ENCODE measurements around the gene RAPGEF2. TPM values are rescaled to one million over a fixed set of nuclear protein-coding genes. Genes with fewer than 3 reads are reported as not detected.

RAPGEF2 gene
- total RNA-seq, 2 experiments from 2014 or later: 24.1 to 27.8 TPM

DNA sequence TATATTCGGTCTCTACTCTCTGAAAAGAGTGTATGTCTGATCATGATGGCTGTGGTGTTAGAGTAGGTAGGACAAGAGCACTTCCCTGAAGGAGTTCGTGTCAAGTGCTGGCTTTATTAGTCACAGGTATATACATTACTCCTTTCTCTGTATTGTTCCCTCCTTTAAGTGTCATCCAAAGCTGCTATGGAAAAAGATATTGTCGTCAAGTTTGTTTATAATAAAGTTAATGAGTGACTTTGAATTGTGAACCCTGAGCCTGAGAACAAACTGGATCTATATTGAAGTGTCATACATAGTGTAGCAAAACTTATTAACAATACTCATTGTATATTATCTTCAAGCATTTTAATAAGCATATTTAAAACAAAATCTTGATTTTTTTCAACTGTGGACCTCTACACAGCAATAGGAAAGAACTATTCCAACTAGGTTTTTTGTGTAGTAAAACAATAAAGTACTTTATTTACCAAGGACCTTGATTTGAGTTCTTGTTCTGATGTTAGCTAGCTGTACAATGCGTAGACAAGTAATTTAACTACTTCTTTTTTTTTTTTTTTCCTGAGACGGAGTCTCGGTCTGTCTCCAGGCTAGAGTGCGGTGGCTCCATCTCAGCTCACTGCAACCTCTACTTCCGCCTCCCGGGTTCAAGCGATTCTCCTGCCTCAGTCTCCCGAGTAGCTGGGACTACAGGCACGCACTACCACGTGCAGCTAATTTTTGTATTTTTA is 177.7 kb downstream of the RAPGEF2 start:
- Mint-ChIP-seq H3K4me3 (no peak overlapping the region), H3K4me1 (no peaks in the 10 kb centered on the region), H3K27me3 (no peaks in the 10 kb centered on the region), H3K36me3 (ENCODE audit: low read depth) (peaks cover 3% of the 10 kb centered on the region), H3K27ac (no peak overlapping the region), H3K9me3 (no peaks in the 10 kb centered on the region)
- ChIA-PET POLR2A (no interaction called here), CTCF (interaction anchor here (0.6 kb wide), 1 partner anchor 685 kb away, joined by 4 read pairs; no protein-coding TSS in a partner anchor)
- DNase-seq: no peak

DNA sequence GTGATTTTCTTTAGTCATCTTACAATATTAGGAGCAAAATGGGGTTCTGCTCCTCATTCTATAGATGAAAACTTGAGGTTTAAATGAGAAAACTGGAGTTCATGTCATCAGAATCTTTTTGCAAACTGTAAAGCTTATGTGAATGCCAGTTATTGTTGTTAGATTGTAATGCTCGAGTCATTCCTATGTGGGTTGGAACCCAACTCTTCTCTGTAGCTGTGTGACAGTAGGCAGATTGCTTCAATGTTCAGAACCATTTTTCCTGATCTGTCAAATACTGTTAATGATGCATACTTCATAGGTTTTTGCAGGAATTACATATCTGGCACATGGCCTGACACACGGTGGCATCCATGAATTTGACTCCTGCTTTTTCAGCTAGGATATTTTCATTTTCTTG is 178.9 kb downstream of the RAPGEF2 start:
- H3K9me3 Mint-ChIP-seq: no peaks in the 10 kb centered on the region
- H3K4me1 Mint-ChIP-seq: no peaks in the 10 kb centered on the region
- CTCF ChIA-PET: no interaction called here

DNA sequence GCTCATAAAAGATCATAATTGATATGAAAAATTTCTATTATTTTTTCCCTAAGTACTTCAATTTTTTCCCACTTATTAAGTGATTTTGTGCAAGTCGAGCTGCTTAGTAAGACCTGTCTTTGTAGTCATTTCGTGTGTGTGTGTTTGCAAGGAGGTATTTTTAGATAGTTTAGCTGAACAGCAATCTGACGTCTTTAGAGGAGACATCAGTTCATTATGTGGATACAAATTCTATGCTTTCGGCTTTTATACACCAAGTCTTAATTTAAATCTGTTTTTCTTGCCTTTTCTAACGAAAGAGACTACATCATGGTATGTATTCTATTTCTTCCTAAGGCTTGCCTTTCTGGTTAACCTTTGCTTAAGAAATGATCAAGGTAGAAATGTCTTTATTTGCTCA is 179.4 kb downstream of the RAPGEF2 start:
- Mint-ChIP-seq H3K27ac (no peak overlapping the region), H3K27me3 (no peaks in the 10 kb centered on the region), H3K36me3 (ENCODE audit: low read depth) (peaks cover 3% of the 10 kb centered on the region), H3K9me3 (no peaks in the 10 kb centered on the region), H3K4me3 (no peak overlapping the region), H3K4me1 (no peaks in the 10 kb centered on the region)
- no peak for DNase-seq
- ChIA-PET POLR2A (no interaction called here), CTCF (no interaction called here)

More for the DNA sequence above, 178.9 kb downstream of the RAPGEF2 start:
- no peak for DNase-seq
- no peaks in the 10 kb centered on the region for H3K27me3 Mint-ChIP-seq
- H3K4me3 Mint-ChIP-seq: no peak overlapping the region
- POLR2A ChIA-PET: no interaction called here
- H3K36me3 Mint-ChIP-seq (ENCODE audit: low read depth): peaks cover 3% of the 10 kb centered on the region
- H3K27ac Mint-ChIP-seq: no peak overlapping the region

DNA sequence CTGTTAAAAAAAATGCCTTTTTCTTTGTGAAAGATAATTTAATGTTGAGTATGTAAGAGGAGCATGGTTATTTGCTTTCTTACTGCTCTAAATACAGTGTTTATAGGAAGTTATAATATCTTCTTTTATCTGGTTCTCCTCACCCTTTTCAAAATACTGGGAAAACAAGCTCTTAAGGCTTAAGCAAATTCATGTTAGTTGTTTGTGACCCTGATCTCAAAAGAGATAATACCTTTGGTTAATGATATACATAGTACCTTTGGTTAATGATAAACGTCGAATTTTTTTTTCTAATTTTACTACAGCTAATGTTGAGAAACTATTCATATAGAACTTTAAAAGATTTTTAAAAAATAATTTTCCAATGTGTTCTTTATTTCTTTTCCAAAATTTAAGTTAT is 180.1 kb downstream of the RAPGEF2 start:
- ChIA-PET CTCF (interaction anchor here (0.9 kb wide), 1 partner anchor 13 kb away, joined by 4 read pairs; no protein-coding TSS in a partner anchor), POLR2A (no interaction called here)
- no peak for DNase-seq
- Mint-ChIP-seq H3K9me3 (no peaks in the 10 kb centered on the region), H3K4me1 (no peaks in the 10 kb centered on the region), H3K27me3 (no peaks in the 10 kb centered on the region), H3K4me3 (no peak overlapping the region), H3K36me3 (ENCODE audit: low read depth) (no peaks in the 10 kb centered on the region), H3K27ac (no peak overlapping the region)

DNA sequence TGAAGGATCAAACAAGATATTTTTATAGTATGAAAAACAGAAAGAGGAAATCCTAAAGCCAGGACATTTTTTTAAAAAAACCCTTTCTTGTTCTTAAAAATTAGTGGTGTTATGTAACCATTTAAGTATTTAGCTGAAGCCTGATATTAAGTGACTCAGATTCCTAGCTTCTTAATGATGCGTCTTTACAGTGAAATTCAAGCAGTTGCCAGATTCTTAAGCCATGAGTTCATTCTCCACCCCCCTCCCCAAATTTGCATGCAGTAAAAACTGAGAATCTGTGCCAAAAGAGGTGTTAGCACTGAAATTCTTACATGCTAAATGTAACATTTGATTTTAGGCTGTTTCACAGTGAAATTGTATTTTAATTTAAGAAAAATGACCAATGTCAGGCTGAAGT is 180.8 kb downstream of the RAPGEF2 start:
- no peak for DNase-seq
- no peak overlapping the region for H3K27ac Mint-ChIP-seq
- no peaks in the 10 kb centered on the region for H3K27me3 Mint-ChIP-seq
- CTCF ChIA-PET: interaction anchor here (0.9 kb wide), 1 partner anchor 12 kb away, joined by 4 read pairs; no protein-coding TSS in a partner anchor
- POLR2A ChIA-PET: no interaction called here
- H3K9me3 Mint-ChIP-seq: no peaks in the 10 kb centered on the region
- peaks cover 2% of the 10 kb centered on the region for H3K36me3 Mint-ChIP-seq (ENCODE audit: low read depth)
- no peak overlapping the region for H3K4me3 Mint-ChIP-seq
- no peaks in the 10 kb centered on the region for H3K4me1 Mint-ChIP-seq

DNA sequence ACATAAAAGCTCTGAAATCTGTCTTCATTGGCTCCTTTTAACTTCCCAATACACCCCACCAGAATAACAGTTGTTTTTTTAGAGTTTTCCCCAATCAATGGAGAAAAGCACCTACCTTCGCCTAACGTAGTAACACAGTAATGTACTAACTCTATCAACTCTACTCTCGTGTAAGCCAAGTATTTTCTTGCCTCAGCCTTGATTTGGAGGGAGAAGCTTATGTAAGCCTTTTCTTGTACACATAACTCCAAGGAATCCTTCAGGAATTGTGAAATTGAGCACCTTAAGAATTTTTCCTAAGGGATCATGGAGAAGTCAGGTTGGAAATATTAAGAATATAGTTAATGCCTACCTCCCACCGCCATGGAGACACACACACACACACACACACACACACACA is 181.2 kb downstream of the RAPGEF2 start:
- no peak for DNase-seq
- Mint-ChIP-seq H3K4me1 (no peaks in the 10 kb centered on the region), H3K27ac (no peak overlapping the region), H3K9me3 (no peaks in the 10 kb centered on the region), H3K36me3 (ENCODE audit: low read depth) (peaks cover 2% of the 10 kb centered on the region), H3K27me3 (no peaks in the 10 kb centered on the region), H3K4me3 (no peak overlapping the region)
- POLR2A ChIA-PET: no interaction called here
- CTCF ChIA-PET: no interaction called here

DNA sequence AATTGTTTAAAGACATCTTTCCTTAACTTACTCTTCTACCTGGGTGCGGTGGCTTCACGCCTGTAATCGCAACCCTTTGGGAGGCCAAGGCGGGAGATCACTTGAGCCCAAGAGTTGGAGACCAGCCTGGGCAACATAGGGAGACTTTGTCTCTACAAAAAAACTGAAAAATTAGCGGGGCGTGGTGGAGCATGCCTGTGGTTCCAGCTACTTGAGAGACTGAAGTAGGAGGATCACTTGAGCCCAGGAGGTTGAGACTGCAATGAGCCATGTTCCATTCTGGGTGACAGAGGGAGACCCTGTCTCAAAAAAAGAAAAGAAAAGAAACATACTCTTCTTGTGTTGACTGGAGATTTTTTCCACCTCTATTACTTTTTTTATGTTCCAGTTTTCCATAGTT is 181.9 kb downstream of the RAPGEF2 start:
- no peak overlapping the region for H3K4me3 Mint-ChIP-seq
- no peak overlapping the region for H3K27ac Mint-ChIP-seq
- ChIA-PET POLR2A (no interaction called here), CTCF (no interaction called here)
- H3K9me3 Mint-ChIP-seq: no peaks in the 10 kb centered on the region
- no peaks in the 10 kb centered on the region for H3K4me1 Mint-ChIP-seq
- DNase-seq: no peak
- H3K27me3 Mint-ChIP-seq: no peaks in the 10 kb centered on the region
- H3K36me3 Mint-ChIP-seq (ENCODE audit: low read depth): peaks cover 2% of the 10 kb centered on the region

DNA sequence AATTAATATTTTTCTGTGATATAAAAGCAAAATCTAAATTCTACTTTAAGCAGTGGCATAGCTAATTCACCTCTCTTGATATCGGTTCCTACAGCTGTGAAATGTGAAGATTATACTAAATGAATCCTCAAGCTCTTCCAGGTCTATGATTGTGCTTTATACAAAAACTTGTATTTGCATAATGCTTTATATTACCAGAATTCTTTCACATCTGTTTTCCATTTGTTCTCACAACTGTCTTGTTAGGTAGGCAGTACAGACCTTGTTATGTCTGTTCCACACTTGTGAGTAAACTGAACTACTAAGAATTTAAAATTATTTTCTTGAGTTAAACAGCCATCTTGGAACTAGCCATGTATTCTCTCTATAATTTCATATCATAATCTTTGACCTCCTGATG is 184.9 kb downstream of the RAPGEF2 start:
- ChIA-PET POLR2A (no interaction called here), CTCF (no interaction called here)
- Mint-ChIP-seq H3K9me3 (no peaks in the 10 kb centered on the region), H3K27ac (no peak overlapping the region), H3K36me3 (ENCODE audit: low read depth) (peaks cover 2% of the 10 kb centered on the region), H3K4me1 (no peaks in the 10 kb centered on the region), H3K27me3 (no peaks in the 10 kb centered on the region), H3K4me3 (no peak overlapping the region)
- DNase-seq: no peak

DNA sequence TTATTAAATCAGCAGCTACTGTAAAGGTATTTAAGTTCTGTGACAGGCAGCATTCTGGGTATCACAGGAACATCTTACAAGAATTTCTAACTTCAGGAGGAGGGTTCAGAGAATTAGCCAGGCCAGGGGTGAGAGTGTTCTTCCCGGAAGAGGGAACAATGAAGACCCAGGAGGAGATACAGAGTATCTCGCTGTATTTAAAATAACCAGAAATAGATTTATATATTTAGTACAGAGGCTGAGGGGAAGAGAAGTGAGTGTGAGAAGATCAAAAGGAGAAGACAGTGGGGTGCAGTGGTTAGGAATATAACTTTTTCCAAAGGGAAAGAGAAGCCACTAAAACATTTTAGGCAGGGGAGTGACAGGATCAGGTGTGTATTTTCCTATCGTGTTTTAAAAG is 186.8 kb downstream of the RAPGEF2 start:
- Mint-ChIP-seq H3K4me3 (no peak overlapping the region), H3K27ac (no peak overlapping the region), H3K9me3 (no peaks in the 10 kb centered on the region), H3K36me3 (ENCODE audit: low read depth) (peaks cover 2% of the 10 kb centered on the region), H3K27me3 (no peaks in the 10 kb centered on the region), H3K4me1 (no peaks in the 10 kb centered on the region)
- ChIA-PET CTCF (no interaction called here), POLR2A (no interaction called here)
- no peak for DNase-seq

DNA sequence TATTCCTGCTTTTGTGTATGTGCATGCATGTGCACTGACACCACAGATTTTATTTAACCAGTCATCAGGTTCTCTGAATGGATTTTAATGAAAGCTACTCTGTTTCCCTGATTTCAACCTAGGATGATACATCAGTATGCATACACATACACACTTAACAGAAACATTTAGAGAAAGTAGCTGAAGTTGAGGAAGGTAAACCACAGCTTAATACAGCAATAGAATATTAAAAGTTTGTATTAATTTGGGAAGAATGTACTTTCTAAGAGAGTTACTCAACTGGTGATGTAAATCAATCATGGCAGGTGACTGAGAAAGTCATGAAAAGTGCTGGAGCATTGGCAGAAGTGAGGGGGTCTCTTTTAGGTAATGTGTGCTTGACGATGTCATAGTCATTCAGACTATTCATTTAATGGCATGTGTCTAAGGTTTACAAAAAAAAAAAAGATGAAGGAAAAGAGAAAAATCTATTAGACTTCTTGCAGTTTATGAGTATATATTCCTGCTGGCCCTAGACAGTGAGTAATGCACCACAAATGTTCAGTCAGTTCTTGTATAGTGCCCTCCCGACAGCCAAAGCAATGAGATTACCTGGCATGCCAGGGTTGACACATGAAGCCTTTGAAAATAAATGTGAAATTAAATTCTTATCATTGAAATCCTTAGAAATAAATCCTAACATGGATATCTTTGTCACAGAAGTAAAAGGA is 187.6 kb downstream of the RAPGEF2 start:
- POLR2A ChIA-PET: no interaction called here
- DNase-seq: no peak
- H3K27me3 Mint-ChIP-seq: no peaks in the 10 kb centered on the region
- H3K36me3 Mint-ChIP-seq (ENCODE audit: low read depth): peaks cover 2% of the 10 kb centered on the region
- no peak overlapping the region for H3K4me3 Mint-ChIP-seq
- H3K27ac Mint-ChIP-seq: no peak overlapping the region
- no peaks in the 10 kb centered on the region for H3K4me1 Mint-ChIP-seq
- CTCF ChIA-PET: no interaction called here
- no peaks in the 10 kb centered on the region for H3K9me3 Mint-ChIP-seq

DNA sequence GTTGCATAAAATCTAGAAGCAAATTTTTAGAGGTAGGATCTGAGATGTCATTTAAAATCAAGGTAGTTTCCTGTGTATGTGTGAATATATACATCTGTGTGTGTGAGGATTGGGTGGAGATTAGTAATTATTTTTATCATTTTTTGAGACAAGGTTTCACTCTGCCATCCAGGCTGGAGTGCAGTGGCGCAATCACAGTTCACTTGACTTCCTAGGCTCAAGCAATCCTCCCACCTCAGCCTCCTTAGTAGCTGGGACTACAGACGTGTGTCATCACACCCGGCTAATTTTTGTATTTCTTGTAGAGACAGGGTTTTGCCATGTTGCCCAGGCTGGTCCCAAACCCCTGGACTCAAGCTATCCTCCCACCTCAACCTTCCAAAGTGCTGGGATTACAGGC is 188.3 kb downstream of the RAPGEF2 start:
- Mint-ChIP-seq H3K27ac (no peak overlapping the region), H3K4me3 (no peak overlapping the region), H3K9me3 (no peaks in the 10 kb centered on the region), H3K27me3 (no peaks in the 10 kb centered on the region), H3K4me1 (no peaks in the 10 kb centered on the region), H3K36me3 (ENCODE audit: low read depth) (peaks cover 2% of the 10 kb centered on the region)
- no peak for DNase-seq
- CTCF ChIA-PET: no interaction called here
- POLR2A ChIA-PET: no interaction called here

DNA sequence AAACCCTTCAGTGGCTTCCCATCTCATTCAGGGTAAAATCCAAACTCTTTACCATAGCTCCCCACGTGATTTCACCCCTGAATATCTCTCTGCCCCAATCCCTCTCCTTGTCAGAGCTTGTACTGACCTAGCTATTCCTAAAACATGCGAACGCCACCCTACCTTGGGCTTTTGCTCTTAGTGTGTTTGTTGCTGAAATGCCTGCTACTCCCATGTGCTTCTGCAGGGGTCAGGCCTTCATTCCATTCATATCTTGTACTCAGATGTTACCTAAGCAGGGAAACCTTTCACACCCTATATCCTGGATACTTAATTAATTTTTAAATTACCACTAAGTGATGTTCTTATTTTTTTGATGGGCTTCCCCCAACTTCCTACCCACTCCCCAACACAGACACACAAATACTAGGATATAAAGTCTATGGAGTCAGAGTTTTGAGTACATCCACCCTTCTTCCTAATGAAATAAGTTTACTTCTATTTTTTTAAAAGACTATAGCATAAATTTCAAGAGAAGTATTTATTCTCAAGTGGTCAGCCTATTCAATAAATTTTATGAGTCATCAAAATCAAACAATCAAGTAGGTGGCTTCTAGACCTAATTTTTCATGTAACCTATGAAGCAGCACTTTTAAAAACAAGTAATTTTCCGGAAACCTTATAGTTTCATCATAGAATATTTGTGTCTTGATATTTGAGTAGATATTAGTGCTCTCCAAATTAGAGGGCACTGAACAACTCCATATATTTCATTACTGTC is 189.4 kb downstream of the RAPGEF2 start:
- H3K27me3 Mint-ChIP-seq: no peaks in the 10 kb centered on the region
- H3K9me3 Mint-ChIP-seq: no peaks in the 10 kb centered on the region
- no peak for DNase-seq
- no peak overlapping the region for H3K4me3 Mint-ChIP-seq
- ChIA-PET POLR2A (no interaction called here), CTCF (no interaction called here)
- H3K27ac Mint-ChIP-seq: no peak overlapping the region
- peaks cover 2% of the 10 kb centered on the region for H3K36me3 Mint-ChIP-seq (ENCODE audit: low read depth)
- no peaks in the 10 kb centered on the region for H3K4me1 Mint-ChIP-seq

DNA sequence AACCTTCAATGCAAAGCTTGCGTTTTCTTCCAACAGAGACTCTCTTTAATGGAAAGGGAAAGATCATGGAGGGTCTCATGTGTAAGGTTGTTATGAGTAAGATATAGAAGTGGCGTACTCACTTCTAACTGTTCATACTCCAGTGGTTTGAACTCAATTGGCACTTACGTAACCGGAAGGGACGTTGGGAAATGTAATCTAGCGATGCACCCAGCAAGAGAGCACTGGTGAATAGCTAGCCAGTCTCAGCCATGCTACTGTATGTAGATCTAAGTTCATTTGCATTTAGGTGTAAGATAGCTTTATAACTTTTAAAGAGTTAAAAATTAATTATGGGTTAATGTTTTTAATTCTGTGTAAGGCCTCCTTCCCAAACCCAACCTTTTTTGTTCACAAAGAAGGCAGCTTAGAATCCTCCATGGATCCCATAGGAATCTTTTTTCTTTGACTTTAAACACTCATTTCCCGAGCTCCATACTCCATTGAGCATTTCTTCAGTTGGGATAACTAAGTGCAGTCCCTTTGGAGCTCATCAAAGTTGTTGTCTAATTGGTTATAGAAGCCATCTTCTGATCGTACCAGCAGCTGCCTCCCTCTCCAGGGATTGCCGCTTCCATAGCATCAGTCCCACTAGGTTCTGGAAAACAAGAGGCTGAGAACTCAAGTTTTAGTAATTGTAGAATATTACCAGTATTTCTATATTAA is 191.1 kb downstream of the RAPGEF2 start:
- H3K9me3 Mint-ChIP-seq: no peaks in the 10 kb centered on the region
- H3K4me1 Mint-ChIP-seq: no peaks in the 10 kb centered on the region
- H3K36me3 Mint-ChIP-seq (ENCODE audit: low read depth): no peaks in the 10 kb centered on the region
- DNase-seq: no peak
- H3K27ac Mint-ChIP-seq: no peak overlapping the region
- H3K4me3 Mint-ChIP-seq: no peak overlapping the region
- CTCF ChIA-PET: no interaction called here
- no peaks in the 10 kb centered on the region for H3K27me3 Mint-ChIP-seq
- POLR2A ChIA-PET: interaction anchor here (0.7 kb wide), 1 partner anchor 73 kb away, joined by 3 read pairs; no protein-coding TSS in a partner anchor

All from activated CD4-positive, alpha-beta memory T cell treated with anti-CD3 and anti-CD28 coated beads, Interleukin-2, amount 10 ng/mL, durations not matched to agents 7 days and 5 days (primary cell).